Urinary bladder (tissue), 4 donors: ENCODE measurements around the gene ESM1. TPM values are rescaled to one million over a fixed set of nuclear protein-coding genes. Genes with fewer than 3 reads are reported as not detected.

Source experiments
- DNase-seq: peaks from one replicate; pipeline ENCODE4 v3.0.0-alpha.2; 2015; ENCODE audit errors: extremely low spot score
- H3K27ac ChIP-seq: one replicate; pipeline ENCODE4 v1.5.1; 2013; ENCODE audit warnings: low read depth, mild to moderate bottlenecking, moderate library complexity
- H3K36me3 ChIP-seq: one replicate; pipeline ENCODE4 v1.6.1; 2013; ENCODE audit warnings: mild to moderate bottlenecking, moderate library complexity; ENCODE audit not compliant: insufficient read depth
- H3K4me1 ChIP-seq: one replicate; pipeline ENCODE4 v1.6.1; 2013; ENCODE audit warnings: mild to moderate bottlenecking, moderate library complexity; ENCODE audit not compliant: insufficient read depth
- H3K4me3 ChIP-seq: one replicate; pipeline ENCODE4 v1.5.1; 2013; ENCODE audit warnings: low read depth, low read length
- WGBS: extraction: QIAGEN DNeasy Blood & Tissue Kit; methylation state at CpG from one replicate; pipeline ENCODE4 v1.1.7; 2013; 5-methylcytosine and 5-hydroxymethylcytosine counted together
- polyA plus RNA-seq: library from polyadenylated mRNA; stranded (reverse); fragments of 200-250 nt; gene quantifications from one replicate; pipeline ENCODE4 v1.2.3, GENCODE V29; 2013
- total RNA-seq: library from RNA; depleted of rRNA; stranded (reverse); fragments of >200 nt; gene quantifications from one replicate; pipeline ENCODE4 v1.2.3, GENCODE V29; 2014
- donor health status: healthy with polysubstance abuse.
- donor health status: healthy.

ESM1 gene
- total and polyA plus RNA-seq, 2 donors, result 0.19 to 1.8 TPM

DNA sequence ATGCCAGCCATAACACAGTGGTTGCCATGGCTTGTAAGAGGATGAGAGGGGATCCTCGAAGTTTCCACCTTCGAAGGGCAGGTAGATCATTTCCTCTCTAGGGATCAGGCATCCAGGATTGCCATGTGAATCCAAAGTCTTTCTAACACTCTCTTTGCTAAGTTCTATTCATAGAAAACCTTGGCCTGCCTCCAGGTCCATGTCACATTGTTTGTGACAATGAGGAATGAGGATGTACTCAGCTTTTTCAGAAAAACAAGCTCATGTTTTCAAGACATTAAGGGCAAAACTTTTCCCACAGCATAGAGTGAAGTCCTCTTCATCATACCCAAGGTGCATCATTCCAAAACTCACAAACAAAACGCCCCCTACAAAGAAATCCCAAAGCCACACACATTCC, 19.6 kb downstream of the ESM1 start:
- 69% methylated on average over 3 of the region's 3 CpGs for WGBS
- Histone ChIP-seq H3K4me1 (no peaks in the 10 kb centered on the region), H3K4me3 (no peak overlapping the region), H3K27ac (no peak overlapping the region), H3K36me3 (no peaks in the 10 kb centered on the region)
- DNase-seq, result no peak

DNA sequence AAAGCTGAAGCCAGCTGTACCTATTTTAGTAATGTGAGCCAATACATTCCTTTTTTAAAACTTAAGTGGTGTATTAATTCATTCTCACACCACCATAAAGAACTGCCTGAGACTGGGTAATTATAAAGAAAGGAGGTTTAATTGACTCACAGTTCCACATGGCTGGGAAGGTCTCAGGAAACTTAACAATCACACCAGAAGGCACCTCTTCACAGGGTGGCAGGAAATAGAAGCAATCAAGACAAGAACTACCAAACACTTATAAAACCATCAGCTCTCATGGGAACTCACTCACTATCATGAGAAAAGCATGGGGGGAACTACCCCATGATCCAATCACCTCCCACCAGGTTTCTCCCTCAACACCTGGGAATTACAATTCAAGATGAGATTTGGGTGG, 21.0 kb downstream of the ESM1 start:
- no peak for DNase-seq
- Histone ChIP-seq H3K4me1 (no peaks in the 10 kb centered on the region), H3K27ac (no peak overlapping the region), H3K4me3 (no peak overlapping the region), H3K36me3 (no peaks in the 10 kb centered on the region)

DNA sequence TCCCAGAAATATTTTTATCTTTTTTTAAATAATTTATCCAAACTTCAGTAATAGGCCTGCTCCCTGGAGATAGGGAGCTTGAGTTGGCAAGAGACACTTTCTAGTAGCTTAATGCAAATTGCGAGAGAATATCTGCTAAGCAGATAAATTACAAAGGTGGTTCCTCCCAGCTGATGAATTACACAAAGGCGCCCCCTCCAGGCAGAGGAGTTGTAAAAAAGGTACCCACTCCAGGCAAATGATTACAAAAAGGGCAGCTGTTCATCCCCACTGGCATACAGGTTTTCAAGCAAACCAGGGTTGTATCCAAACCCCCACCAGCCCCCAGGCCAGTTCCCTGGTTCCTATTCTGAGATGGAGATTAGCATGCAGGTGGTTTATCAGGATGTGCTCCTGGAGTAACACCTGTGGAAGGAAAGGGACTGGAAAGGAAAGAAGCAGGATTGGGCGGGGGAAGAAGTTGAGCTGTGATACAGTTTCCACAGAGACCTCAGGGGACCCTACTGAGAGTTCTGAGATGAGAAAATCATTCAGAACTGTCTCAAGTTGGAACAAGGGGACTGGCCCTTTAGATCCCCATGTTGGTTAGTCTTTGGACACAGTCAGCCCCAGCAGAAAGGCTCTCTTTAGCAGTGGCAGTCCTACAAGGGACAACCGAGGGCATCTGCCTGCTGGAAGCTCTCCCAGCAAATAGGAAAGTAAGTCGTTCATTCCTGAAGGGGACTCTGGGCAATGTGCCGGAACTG, 25.5 kb downstream of the ESM1 start:
- WGBS, result 69% methylated on average over 6 of the region's 6 CpGs
- H3K27ac ChIP-seq, result no peak overlapping the region
- no peaks in the 10 kb centered on the region for H3K4me1 ChIP-seq
- H3K4me3 ChIP-seq, result no peak overlapping the region
- DNase-seq, result no peak
- H3K36me3 ChIP-seq, result no peaks in the 10 kb centered on the region

DNA sequence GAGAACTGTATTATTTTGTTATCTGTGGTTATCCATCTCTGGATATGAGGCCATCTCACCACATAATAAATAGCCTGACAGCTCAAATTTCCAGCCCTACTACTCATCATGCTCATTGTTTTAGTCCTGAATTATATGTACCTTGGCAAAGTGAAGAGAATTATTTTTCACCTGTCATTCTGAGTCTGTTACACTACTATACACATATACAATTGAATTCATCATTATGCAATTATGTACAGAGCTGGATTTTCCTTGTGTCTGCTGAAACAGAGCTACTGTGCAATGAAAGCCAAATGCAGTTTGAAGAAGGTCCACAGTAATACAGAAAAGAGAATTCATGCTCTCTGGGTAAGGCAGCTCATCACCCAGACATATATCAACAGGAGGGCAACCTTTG, 28.5 kb downstream of the ESM1 start:
- Histone ChIP-seq H3K27ac (no peak overlapping the region), H3K4me1 (no peaks in the 10 kb centered on the region), H3K36me3 (no peaks in the 10 kb centered on the region), H3K4me3 (no peak overlapping the region)
- no peak for DNase-seq

DNA sequence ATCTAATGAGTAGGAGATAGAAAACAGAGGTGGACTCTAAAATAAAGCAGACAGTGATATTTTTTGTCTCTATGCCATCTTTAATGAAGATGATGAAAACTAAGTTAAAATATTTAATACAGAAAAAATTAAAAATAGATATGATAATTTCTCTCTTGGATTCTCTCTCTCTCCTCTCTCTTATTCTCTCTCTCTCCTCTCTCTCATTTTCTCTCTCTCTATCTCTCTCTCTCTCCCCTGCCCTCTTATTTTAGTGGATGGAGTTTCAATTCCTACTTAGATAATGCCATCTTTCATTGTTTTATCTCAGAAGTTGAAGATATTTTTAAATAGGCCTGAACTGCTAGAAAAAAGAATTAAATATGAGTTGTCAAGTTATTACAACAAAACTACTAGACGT, 38.2 kb downstream of the ESM1 start:
- Histone ChIP-seq H3K4me3 (no peak overlapping the region), H3K36me3 (no peaks in the 10 kb centered on the region), H3K27ac (no peak overlapping the region), H3K4me1 (no peaks in the 10 kb centered on the region)
- no peak for DNase-seq
- 57% methylated on average over 1 of the region's 1 CpG for WGBS

DNA sequence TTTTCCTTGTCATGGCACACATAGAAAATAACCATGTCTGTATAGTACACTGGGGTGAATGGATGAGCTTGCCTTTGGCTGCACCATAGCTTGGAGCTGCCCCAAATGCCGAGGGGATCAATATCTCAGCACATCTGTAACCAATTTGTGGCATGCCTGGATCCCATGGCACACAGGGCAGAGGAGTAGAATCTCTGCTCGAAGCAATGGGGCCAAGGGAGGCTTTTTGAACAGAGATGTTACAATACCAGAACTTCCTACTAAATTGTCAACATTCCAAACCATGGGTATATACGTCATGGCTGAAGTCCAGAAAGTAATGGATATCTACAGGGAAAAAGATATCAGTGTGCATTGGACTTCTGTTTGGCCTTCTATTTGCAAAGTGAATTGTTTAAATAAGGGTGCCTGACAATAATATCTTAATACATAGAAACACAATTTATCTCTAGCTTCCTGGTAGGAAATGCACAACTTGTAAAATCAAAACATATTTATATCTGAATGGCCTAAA, 39.0 kb downstream of the ESM1 start:
- H3K4me3 ChIP-seq, result no peak overlapping the region
- no peak for DNase-seq
- H3K27ac ChIP-seq, result no peak overlapping the region
- WGBS, result 53% methylated on average over 3 of the region's 3 CpGs
- no peaks in the 10 kb centered on the region for H3K36me3 ChIP-seq
- no peaks in the 10 kb centered on the region for H3K4me1 ChIP-seq

DNA sequence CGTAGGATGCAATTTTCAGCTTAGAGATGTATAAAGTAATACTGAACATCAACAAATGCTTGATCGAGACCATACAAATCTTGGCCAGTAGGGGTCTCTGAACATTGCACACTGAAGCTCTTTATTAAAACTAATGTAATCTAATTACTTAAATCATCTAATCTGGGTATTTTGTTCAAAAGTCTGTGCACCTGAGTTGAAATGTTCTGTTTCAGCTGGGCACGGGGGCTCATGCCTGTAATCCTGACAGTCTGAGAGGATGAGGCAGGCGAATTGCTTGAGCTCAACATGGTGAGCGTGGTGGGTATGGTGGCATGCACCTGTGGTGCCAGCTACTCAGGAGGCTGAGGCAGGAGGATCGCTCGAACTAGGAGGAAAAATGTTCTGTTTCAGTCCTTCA, 41.0 kb downstream of the ESM1 start:
- DNase-seq, result no peak
- WGBS, result 73% methylated on average over 7 of the region's 7 CpGs
- no peaks in the 10 kb centered on the region for H3K36me3 ChIP-seq

DNA sequence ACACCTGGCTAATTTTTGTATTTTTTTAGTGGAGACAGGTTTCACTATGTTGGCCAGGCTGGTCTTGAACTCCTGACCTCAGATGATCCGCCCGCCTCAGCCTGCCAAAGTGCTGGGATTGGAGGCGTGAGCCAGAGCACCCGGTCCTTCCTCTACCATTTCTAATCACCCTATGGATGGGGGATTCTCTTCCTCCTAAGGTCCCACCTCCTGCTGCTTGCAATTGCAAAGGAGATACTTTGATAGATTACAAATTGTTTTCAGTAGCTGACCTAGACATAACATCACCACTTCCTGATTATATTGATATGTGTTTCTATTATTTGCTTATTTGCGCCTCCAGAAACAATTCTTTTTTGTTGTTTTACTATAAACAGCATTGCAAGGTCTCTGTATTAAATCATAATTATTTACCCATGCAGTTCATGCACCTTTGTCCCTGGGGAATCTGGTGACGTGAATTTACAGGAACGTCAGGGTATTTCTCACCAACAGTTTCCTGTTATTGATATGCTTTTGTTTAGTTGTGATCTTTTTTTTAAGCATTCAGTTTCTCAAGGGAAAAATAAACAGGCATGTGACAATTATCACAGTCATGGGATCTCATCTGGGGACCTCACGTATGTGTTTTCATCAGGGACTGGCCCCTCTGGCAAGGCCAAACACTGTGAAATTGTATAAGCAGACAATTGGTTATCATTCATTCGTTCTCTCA, 43.2 kb downstream of the ESM1 start:
- no peak for DNase-seq
- Histone ChIP-seq H3K36me3 (no peaks in the 10 kb centered on the region), H3K27ac (no peak overlapping the region), H3K4me3 (no peak overlapping the region), H3K4me1 (no peaks in the 10 kb centered on the region)
- 62% methylated on average over 9 of the region's 9 CpGs for WGBS

More for the DNA sequence above, 41.0 kb downstream of the ESM1 start:
- no peaks in the 10 kb centered on the region for H3K4me1 ChIP-seq
- H3K27ac ChIP-seq, result no peak overlapping the region
- H3K4me3 ChIP-seq, result no peak overlapping the region

DNA sequence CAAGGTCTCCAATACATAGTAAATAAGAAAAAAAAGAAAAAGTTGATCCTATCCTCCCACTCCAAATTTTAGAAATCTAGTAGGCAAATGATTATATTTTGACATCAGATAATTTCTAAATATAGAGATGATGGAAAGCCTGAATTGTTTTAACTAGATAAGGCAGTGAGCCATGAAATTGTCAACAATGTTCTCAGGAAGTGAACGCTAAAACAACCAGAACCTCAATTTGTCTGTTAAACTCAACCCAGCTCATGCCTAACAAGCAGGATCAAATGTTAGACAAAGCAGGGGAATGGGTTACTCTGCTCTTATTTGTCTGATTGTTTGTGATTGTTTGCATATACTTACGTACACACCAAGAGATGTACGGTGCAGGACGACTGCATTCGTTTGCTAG, 49.2 kb downstream of the ESM1 start:
- 45% methylated on average over 5 of the region's 5 CpGs for WGBS
- no peaks in the 10 kb centered on the region for H3K4me1 ChIP-seq
- H3K4me3 ChIP-seq, result no peak overlapping the region
- H3K27ac ChIP-seq, result no peak overlapping the region
- H3K36me3 ChIP-seq, result no peaks in the 10 kb centered on the region
- no peak for DNase-seq

DNA sequence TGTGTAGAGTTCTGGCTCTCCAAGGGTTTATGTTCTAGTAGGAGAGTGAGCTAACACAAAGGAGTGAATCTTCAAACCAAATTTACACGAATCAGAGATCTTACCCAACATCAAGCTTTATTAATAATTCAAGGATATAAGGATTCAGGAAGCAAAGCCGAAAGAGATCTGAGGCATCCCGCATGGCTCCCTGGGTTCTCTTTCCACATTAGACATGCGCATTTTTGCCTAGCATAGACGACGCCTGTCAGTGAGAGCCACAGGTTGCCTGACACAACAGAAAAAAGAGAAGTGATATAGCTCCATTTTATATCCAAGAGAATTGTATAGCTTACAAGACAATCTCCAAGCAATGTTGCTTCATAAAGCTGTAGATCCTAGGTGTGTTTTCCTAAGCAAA, 52.6 kb downstream of the ESM1 start:
- Histone ChIP-seq H3K4me1 (no peaks in the 10 kb centered on the region), H3K4me3 (no peak overlapping the region), H3K27ac (no peak overlapping the region), H3K36me3 (no peaks in the 10 kb centered on the region)
- WGBS, result 75% methylated on average over 6 of the region's 6 CpGs
- DNase-seq, result no peak

DNA sequence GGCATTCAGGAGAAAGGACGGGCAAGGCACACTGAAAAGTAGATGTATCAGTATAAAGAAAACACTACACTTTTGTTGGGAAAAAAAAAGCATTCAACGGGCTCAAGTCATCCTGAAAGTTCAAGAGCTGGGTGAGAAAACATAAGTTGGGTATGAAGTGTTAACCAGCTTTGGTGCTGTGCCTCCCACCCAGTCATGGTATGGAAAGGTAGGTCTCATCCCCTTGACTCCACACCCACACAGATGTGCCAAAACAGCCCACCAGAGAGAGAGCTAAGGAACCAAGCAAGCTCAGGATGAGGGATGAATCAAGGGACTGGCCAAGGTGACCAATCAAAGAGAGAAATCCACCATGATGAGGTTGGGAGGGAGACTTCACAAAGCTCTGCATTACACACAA, 54.7 kb downstream of the ESM1 start:
- Histone ChIP-seq H3K4me3 (no peak overlapping the region), H3K27ac (no peak overlapping the region)
- 80% methylated on average over 2 of the region's 2 CpGs for WGBS

More for the DNA sequence above, 54.7 kb downstream of the ESM1 start:
- no peaks in the 10 kb centered on the region for H3K4me1 ChIP-seq
- DNase-seq, result no peak
- no peaks in the 10 kb centered on the region for H3K36me3 ChIP-seq

Other genes starting within 250 kb of the ESM1 start
- gene GZMK, start 38.7 kb upstream of the ESM1 start, total RNA-seq, result 0.16 TPM
- gene GZMK, start 38.7 kb upstream of the ESM1 start, polyA plus RNA-seq, result 0.75 TPM
- 1.4 TPM for gene GZMA, start 117.1 kb upstream of the ESM1 start, total RNA-seq
- 1.7 TPM for gene GZMA, start 117.1 kb upstream of the ESM1 start, polyA plus RNA-seq
- gene GPX8, start 174.6 kb upstream of the ESM1 start, total RNA-seq, result 120 TPM
- 20.5 TPM for gene GPX8, start 174.6 kb upstream of the ESM1 start, polyA plus RNA-seq
- not detected for gene CDC20B, start 187.6 kb upstream of the ESM1 start, total RNA-seq
- not detected for gene CDC20B, start 187.6 kb upstream of the ESM1 start, polyA plus RNA-seq
- gene MCIDAS, start 241.7 kb upstream of the ESM1 start, total RNA-seq, result 0.32 TPM
- 0.23 TPM for gene MCIDAS, start 241.7 kb upstream of the ESM1 start, polyA plus RNA-seq
- gene CCNO, start 248.0 kb upstream of the ESM1 start, total RNA-seq, result 1.6 TPM
- 2.8 TPM for gene CCNO, start 248.0 kb upstream of the ESM1 start, polyA plus RNA-seq